ENCODE measurements around the gene CPNE1. TPM values are rescaled to one million over a fixed set of nuclear protein-coding genes. Genes with fewer than 3 reads are reported as not detected.
A peak's percentile ranks its signal among the peaks of the same experiment; 100 is the strongest.

CPNE1 gene
- total and polyA plus RNA-seq, 12 donors = 63.9 to 464 (median 160) TPM

DNA sequence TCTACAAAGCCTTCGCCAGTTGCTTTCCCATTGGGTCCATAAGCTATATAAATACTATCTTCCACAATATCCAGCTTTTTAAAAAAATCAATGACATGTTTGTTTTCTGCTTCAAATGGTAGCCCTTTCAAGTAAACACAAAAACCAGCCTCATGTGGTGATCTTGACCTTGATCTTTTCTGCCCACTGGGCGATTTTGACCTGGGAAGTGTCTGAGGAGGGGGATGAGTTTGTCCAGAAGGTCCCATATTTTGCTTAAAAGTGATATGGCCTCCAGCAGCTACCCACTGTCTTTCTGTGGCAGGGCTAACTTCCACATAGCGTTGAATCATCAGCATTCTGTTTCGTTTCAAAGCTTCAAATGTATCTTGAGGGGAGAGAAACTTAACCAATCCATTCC is 10.8 kb downstream of the CPNE1 start:
- WGBS, 4 donors = 67 to 79% (median 70%) methylated on average over 4 of the region's 4 CpGs
- TF ChIP-seq POLR2A (IDR thresholded peaks at IDR 0.05) (no peak), CTCF (IDR thresholded peaks at IDR 0.05) (no peak)
- Histone ChIP-seq H3K4me3 (no peak overlapping the region), H3K36me3 (replicated peaks in 1 of 2) (peaks cover 0 to 29% of the 10 kb centered on the region in 2 donors), H3K4me1 (replicated peaks in 1 of 2) (peaks cover 0 to 71% of the 10 kb centered on the region in 2 donors), H3K27ac (no peak overlapping the region), H3K27me3 (no peaks in the 10 kb centered on the region), H3K9me3 (replicated peaks in 1 of 3) (no peaks in the 10 kb centered on the region)
- intact Hi-C loops (cut with DNase I) = no loop called here
- no peak for DNase-seq

- whole genome bisulfite sequencing, 4 donors = 93 to 99% (median 97%) methylated on average over 3 of the region's 3 CpGs
- no peak overlapping the region for H3K27ac ChIP-seq
- H3K4me1 ChIP-seq (replicated peaks in 1 of 2) = peaks cover 0 to 73% of the 10 kb centered on the region in 2 donors
- H3K9me3 ChIP-seq (replicated peaks in 1 of 3) = no peaks in the 10 kb centered on the region
- DNase-seq = no peak
- no peak overlapping the region for H3K4me3 ChIP-seq
- intact Hi-C loops (cut with DNase I) = no loop called here
- TF ChIP-seq CTCF (IDR thresholded peaks at IDR 0.05) = no peak
- TF ChIP-seq POLR2A (IDR thresholded peaks at IDR 0.05) = no peak
- no peaks in the 10 kb centered on the region for H3K27me3 ChIP-seq
- peaks cover 0 to 29% of the 10 kb centered on the region in 2 donors for H3K36me3 ChIP-seq (replicated peaks in 1 of 2)
Measured at GRCh38 chr20:35653430-35653734, 11.3 kb downstream of the CPNE1 start.

GRCh38 chr20:35652641-35653429 is 11.9 kb downstream of the CPNE1 start:
- no peaks in the 10 kb centered on the region for H3K27me3 ChIP-seq
- H3K36me3 ChIP-seq (replicated peaks in 1 of 2) = peaks cover 0 to 29% of the 10 kb centered on the region in 2 donors
- H3K27ac ChIP-seq = no peak overlapping the region
- H3K4me3 ChIP-seq = no peak overlapping the region
- intact Hi-C loops (cut with DNase I) = no loop called here
- no peak for DNase-seq
- peaks cover 0 to 68% of the 10 kb centered on the region in 2 donors for H3K4me1 ChIP-seq (replicated peaks in 1 of 2)
- 94 to 98% (median 96%) methylated on average over 10 to 13 of the region's 13 CpGs for WGBS, 4 donors
- H3K9me3 ChIP-seq (replicated peaks in 1 of 3) = no peaks in the 10 kb centered on the region
- no peak for TF ChIP-seq POLR2A (IDR thresholded peaks at IDR 0.05)

DNA sequence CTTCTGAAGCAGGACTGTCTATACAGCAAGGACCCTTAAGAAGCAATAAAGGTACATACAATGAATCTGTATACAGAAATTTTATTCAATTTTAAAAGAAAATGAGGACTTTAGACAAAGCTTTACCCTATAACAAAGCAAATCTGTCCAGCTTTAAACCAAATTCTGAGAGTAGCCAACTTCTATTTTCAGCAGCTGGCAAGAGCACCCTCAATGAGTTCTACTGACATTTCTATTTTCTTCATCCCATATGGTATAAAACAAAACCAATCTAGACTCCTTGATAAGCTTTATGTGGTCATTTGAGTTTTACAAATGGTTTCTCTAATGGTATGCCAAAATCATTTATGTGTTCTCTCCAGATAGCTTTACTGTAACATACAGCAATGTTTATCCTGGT is 12.7 kb downstream of the CPNE1 start:
- no peak for DNase-seq
- TF ChIP-seq CTCF (IDR thresholded peaks at IDR 0.05) (no peak), POLR2A (IDR thresholded peaks at IDR 0.05) (no peak)
- Histone ChIP-seq H3K9me3 (replicated peaks in 1 of 3) (no peaks in the 10 kb centered on the region), H3K27ac (no peak overlapping the region), H3K4me1 (replicated peaks in 1 of 2) (peaks cover 0 to 59% of the 10 kb centered on the region in 2 donors), H3K36me3 (replicated peaks in 1 of 2) (peaks cover 0 to 29% of the 10 kb centered on the region in 2 donors), H3K27me3 (no peaks in the 10 kb centered on the region), H3K4me3 (no peak overlapping the region)
- intact Hi-C loops (cut with DNase I) = no loop called here

DNA sequence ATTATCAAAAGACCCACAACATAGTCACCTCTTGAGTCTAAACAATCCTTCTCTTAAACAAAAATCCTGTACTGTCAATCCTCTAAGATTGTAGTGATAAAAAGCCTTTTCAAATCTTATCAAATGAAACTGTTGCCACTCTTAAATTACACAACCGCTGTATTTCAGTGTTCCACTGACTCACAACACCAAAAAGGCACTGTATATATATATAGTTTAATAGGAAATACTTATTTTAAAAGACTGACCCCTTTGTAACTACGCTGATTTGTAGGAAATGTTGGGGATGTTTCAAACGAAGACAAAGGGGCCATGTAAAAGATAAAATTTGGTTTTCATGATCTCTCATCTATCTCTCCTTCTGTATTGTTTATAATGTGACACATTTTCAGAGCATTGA is 14.1 kb downstream of the CPNE1 start:
- DNase-seq = no peak
- peaks cover 0 to 29% of the 10 kb centered on the region in 2 donors for H3K36me3 ChIP-seq (replicated peaks in 1 of 2)
- 71 to 84% (median 81%) methylated on average over 3 of the region's 3 CpGs for WGBS, 4 donors
- H3K9me3 ChIP-seq (replicated peaks in 1 of 3) = no peaks in the 10 kb centered on the region
- peaks cover 0 to 46% of the 10 kb centered on the region in 2 donors for H3K4me1 ChIP-seq (replicated peaks in 1 of 2)
- H3K27ac ChIP-seq = peak overlapping the region in 1 of 5 donors; percentile 28
- no peaks in the 10 kb centered on the region for H3K27me3 ChIP-seq
- no peak for TF ChIP-seq CTCF (IDR thresholded peaks at IDR 0.05)
- no peak for TF ChIP-seq POLR2A (IDR thresholded peaks at IDR 0.05)
- intact Hi-C loops (cut with DNase I) = no loop called here
- H3K4me3 ChIP-seq = no peak overlapping the region
